ENCODE measurements around the gene TLR3. TPM values are rescaled to one million over a fixed set of nuclear protein-coding genes. Genes with fewer than 3 reads are reported as not detected.

TLR3 gene
- total and polyA plus RNA-seq, 8 donors, result 0.29 to 12.3 (median 2.2) TPM

DNA sequence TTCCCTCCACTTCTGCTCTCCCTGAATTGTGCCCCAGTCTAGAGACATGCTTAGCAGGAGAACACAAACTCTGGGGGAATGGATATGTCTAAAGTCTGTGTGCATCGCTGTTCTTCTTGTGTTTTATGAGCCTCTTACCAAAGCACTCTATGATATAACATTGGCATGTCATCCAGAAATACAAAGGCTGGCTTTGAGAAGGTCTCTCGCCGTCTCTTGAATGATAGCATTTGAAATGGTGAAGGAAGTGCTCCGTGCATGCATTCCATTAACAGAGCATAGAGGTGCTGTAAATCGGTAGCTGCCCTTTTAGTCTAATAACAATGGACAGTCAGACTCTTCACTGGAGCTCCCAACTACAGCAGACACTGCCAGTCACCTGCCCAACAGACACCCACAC is 28.4 kb downstream of the TLR3 start:
- Histone ChIP-seq H3K27me3 (no peaks in the 10 kb centered on the region), H3K4me3 (no peak overlapping the region), H3K27ac (peak overlapping the region in 1 of 5 donors; percentile 70), H3K4me1 (peaks cover 0 to 12% (median 0%) of the 10 kb centered on the region in 4 donors), H3K36me3 (no peaks in the 10 kb centered on the region), H3K9me3 (no peaks in the 10 kb centered on the region)
- intact Hi-C loops (cut with DNase I; ENCODE audit: low total_unique reads), result no loop called here
- TF ChIP-seq EP300 (IDR thresholded peaks at IDR 0.05) (no peak), POLR2A (IDR thresholded peaks at IDR 0.05) (no peak), POLR2AphosphoS5 (IDR thresholded peaks at IDR 0.05) (no peak)
- TF ChIP-seq, protein P1, sequence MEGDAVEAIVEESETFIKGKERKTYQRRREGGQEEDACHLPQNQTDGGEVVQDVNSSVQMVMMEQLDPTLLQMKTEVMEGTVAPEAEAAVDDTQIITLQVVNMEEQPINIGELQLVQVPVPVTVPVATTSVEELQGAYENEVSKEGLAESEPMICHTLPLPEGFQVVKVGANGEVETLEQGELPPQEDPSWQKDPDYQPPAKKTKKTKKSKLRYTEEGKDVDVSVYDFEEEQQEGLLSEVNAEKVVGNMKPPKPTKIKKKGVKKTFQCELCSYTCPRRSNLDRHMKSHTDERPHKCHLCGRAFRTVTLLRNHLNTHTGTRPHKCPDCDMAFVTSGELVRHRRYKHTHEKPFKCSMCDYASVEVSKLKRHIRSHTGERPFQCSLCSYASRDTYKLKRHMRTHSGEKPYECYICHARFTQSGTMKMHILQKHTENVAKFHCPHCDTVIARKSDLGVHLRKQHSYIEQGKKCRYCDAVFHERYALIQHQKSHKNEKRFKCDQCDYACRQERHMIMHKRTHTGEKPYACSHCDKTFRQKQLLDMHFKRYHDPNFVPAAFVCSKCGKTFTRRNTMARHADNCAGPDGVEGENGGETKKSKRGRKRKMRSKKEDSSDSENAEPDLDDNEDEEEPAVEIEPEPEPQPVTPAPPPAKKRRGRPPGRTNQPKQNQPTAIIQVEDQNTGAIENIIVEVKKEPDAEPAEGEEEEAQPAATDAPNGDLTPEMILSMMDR (IDR thresholded peaks at IDR 0.05), result no peak
- DNase-seq, result no peak
- 75 to 92% (median 84%) methylated on average over 5 of the region's 5 CpGs for WGBS, 5 donors

DNA sequence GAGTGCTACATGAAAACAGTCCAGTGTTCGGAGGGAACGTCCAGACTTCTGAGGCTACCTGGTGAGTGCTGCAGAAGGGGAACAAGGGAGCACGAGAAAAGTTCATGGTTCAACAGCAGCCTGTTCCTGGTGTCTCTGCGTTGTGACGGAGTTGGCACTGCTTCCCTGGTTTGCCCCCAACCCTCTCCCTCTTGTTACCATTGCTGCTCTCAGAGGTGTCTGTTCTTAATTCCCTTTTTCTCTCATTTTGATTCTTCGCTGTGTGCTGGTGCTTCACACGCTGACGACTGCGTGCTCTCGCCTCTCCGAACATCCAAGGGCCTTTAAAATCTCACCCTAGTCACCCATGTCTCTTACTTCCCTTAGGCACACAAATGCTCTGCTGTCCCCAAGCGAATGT is 34.0 kb downstream of the TLR3 start:
- TF ChIP-seq POLR2A (IDR thresholded peaks at IDR 0.05), result no peak
- no peak for TF ChIP-seq EP300 (IDR thresholded peaks at IDR 0.05)
- no peak for TF ChIP-seq POLR2AphosphoS5 (IDR thresholded peaks at IDR 0.05)
- TF ChIP-seq, protein P1 (IDR thresholded peaks at IDR 0.05), result no peak
- DNase-seq, result no peak
- no peak overlapping the region for H3K27ac ChIP-seq
- intact Hi-C loops (cut with DNase I; ENCODE audit: low total_unique reads), result no loop called here
- H3K9me3 ChIP-seq, result no peaks in the 10 kb centered on the region
- H3K4me3 ChIP-seq, result no peak overlapping the region
- H3K27me3 ChIP-seq, result peaks cover 0 to 17% (median 9%) of the 10 kb centered on the region in 3 donors
- peaks cover 5 to 40% (median 34%) of the 10 kb centered on the region in 4 donors for H3K4me1 ChIP-seq
- WGBS, 5 donors, result 92 to 96% (median 94%) methylated on average over 12 of the region's 12 CpGs
- no peaks in the 10 kb centered on the region for H3K36me3 ChIP-seq

DNA sequence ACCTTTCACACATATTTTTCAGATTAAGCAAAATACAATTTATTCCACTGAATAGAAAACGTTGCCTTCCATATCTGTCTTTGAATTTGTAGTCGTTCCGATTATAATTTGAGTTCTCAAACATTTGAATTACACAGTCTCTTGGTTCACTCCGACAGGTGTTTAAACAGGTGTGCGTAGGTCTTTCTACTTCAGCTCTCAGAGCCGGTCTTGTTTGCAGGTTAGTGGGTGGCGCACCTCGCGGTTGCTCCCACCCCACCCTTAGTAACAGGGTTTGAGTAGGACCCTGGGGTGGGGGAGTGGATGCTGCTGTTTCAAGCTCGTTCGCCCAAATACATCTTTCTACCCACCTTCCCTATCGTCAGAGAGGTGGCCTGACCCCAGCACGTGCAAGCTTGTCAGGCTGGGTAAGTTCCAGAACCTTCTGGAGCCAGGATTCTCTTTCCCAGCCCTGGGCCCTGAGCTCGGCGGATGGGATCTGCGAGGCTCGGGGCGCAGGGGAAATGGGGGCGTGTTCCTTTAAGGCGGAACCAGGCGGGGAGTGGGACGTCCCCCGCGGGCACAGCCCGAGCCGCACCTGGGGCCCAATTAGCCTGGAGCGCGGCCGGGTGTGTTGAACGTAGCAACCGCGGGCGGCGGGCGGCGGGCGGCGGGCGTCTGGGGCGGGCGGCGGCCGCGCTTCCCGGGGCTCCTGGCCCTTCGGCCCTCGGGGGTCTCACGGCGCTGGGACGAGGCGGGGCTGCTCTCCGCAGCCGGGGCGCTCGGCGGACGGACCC is 35.3 kb downstream of the TLR3 start, which contains the start of gene FAM149A:
Gene FAM149A (plus strand): TSS at position 591 of the 776 bp plus-strand sequence.
- TF ChIP-seq, protein P1 (IDR thresholded peaks at IDR 0.05), result no peak
- peak in 2 of 3 donors; percentile 56 to 73 for TF ChIP-seq POLR2AphosphoS5 (IDR thresholded peaks at IDR 0.05)
- H3K4me3 ChIP-seq, result peak within 1 kb of the TSS; percentile 72 to 88 (median 75)

DNA sequence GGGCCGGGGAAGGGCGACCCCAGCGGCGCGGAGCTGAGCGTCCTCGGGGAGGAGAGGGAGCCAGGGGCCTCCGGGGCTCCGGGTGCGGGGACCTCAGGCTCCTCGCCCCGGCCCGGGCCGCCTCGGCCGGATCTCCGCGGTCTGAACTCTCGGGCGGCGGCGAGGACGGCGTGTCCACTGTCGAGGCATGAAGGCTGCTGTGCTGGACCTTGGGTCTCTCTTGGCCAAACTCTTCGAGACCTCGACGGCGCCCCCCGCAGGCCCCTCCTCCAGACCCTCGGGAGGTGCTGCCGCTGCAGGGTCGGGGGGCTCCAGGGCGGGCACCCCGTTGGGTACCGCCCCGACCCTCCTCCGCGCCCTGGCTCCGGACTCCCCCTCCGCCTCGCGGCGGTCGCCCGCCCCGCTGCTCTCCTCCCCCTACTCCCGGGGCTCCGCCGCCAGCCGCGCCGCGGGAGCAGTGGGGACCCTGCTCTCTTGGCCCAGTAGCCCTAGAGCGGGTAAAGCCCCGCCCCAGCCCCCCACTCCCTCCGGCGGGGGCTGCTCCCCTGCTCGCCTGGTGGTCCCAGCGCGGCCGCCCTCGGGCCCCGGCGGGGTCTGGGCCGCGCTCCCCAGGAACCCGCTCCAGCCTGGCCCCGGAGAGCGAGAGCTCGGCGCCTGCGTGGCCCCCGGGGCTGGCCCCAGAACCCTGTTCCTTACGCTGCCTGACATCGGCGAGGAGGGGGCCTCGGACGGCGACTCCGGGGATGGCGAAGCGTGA is 36.1 kb downstream of the TLR3 start:
- 0 to 1% (median 1%) methylated on average over 26 to 83 of the region's 83 CpGs for WGBS, 5 donors
- Histone ChIP-seq H3K27ac (peak overlapping the region; percentile 87 to 93 (median 92)), H3K27me3 (peaks cover 0 to 17% (median 9%) of the 10 kb centered on the region in 3 donors), H3K36me3 (no peaks in the 10 kb centered on the region), H3K4me1 (peaks cover 5 to 45% (median 34%) of the 10 kb centered on the region in 4 donors), H3K4me3 (peak overlapping the region; percentile 72 to 88 (median 75)), H3K9me3 (no peaks in the 10 kb centered on the region)
- TF ChIP-seq POLR2AphosphoS5 (IDR thresholded peaks at IDR 0.05), result no peak
- TF ChIP-seq POLR2A (IDR thresholded peaks at IDR 0.05), result no peak
- no peak for TF ChIP-seq EP300 (IDR thresholded peaks at IDR 0.05)
- TF ChIP-seq, protein P1 (IDR thresholded peaks at IDR 0.05), result no peak
- intact Hi-C loops (cut with DNase I; ENCODE audit: low total_unique reads), result no loop called here
- DNase-seq, result peak; percentile 32 to 71

More for the DNA sequence above, 35.3 kb downstream of the TLR3 start, which contains the start of gene FAM149A:
- Histone ChIP-seq H3K4me1 (peaks cover 5 to 42% (median 34%) of the 10 kb centered on the region in 4 donors), H3K36me3 (no peaks in the 10 kb centered on the region), H3K9me3 (no peaks in the 10 kb centered on the region), H3K27ac (peak within 1 kb of the TSS; percentile 87 to 93 (median 92)), H3K27me3 (peaks cover 0 to 17% (median 9%) of the 10 kb centered on the region in 3 donors)
- peak; percentile 89 to 90 for DNase-seq
- intact Hi-C loops (cut with DNase I; ENCODE audit: low total_unique reads), result no loop called here
- WGBS, 5 donors, result 6 to 31% (median 11%) methylated on average over 25 to 57 of the region's 57 CpGs
